HCT116 (cell line): ENCODE data around the gene KLF11. TPM values are rescaled to one million over a fixed set of nuclear protein-coding genes. Genes with fewer than 3 reads are reported as not detected.

ENCODE experiments used
- ATAC-seq: fragments of 200-7000 bp; cut with Tn5 transposase; 2 replicates; pipeline ENCODE4 v1.9.1; 2020; ENCODE audit warnings: mild to moderate bottlenecking, moderate library complexity
- BruUV-seq: library from RNA; stranded (reverse); fragments of 400-500 nt; replicated peaks from 2 replicates; lab custom pipeline; 2021; lab: Mats Ljungman, UMichigan
- CTCF ChIA-PET: fragments of 300-600 bp; sonication (Branson Sonifier 250); formaldehyde crosslinking; loops from one replicate; lab custom pipeline; 2021; ENCODE audit warnings: antibody characterized with exemption; lab: Charles Lee
- POLR2A ChIA-PET: fragments of 300-600, 350-600 bp; sonication (Branson Sonifier 250); formaldehyde crosslinking; loops from one replicate; lab custom pipeline; 2021; ENCODE audit warnings: antibody characterized with exemption; lab: Charles Lee
- RAD21 ChIA-PET, 2 experiments: fragments of 300-600 bp; sonication (Branson Sonifier 250); formaldehyde crosslinking; loops; one replicate each; lab custom pipeline; 2023; ENCODE audit warnings: low total read pairs in 2 of 2; ENCODE audit not compliant: uncharacterized antibody in 2 of 2, unreplicated experiment in 2 of 2, low non-redundant PET in 1 of 2; lab: Charles Lee
- DNase-seq: peaks from one replicate; pipeline ENCODE4 v3.0.0-alpha.2; 2010; ENCODE audit warnings: low read depth, low spot score
- H2AFZ ChIP-seq: fragments of 200-600 bp; shearing (Covaris generic), sonication (generic); 2 replicates; pipeline ENCODE4 v1.6.1; 2017; ENCODE audit warnings: low read depth, mixed run types, mixed read lengths, antibody characterized with exemption, low read length; ENCODE audit not compliant: poor library complexity, severe bottlenecking
- H3K27ac ChIP-seq: 2 replicates; pipeline ENCODE4 v1.5.1; 2012; ENCODE audit warnings: low read depth, low read length
- H3K27me3 ChIP-seq: fragments of 200-600 bp; sonication (generic); 2 replicates; pipeline ENCODE4 v1.6.1; 2016; ENCODE audit warnings: mixed run types, low read length, mixed read lengths; ENCODE audit not compliant: insufficient read depth
- H3K36me3 ChIP-seq, 2 experiments: fragments of 200-500 bp in 1 of 2; fragments of 200-600 bp in 1 of 2; sonication (Bioruptor generic) in 1 of 2; sonication (generic) in 1 of 2; 2 replicates each; pipeline versions ENCODE4 v1.5.1 to v1.6.1; 2014 to 2016; ENCODE audit warnings: low read length in 2 of 2, inconsistent platforms in 1 of 2, mixed read lengths in 1 of 2, mixed run types in 1 of 2; ENCODE audit not compliant: insufficient read depth in 2 of 2, control insufficient read depth in 1 of 2
- H3K4me1 ChIP-seq, 2 experiments: fragments of 200-600 bp in 1 of 2; sonication (generic) in 1 of 2; 2 replicates each; pipeline versions ENCODE4 v1.5.1 to v1.6.1; 2012 to 2017; ENCODE audit warnings: low read length in 2 of 2, inconsistent platforms in 1 of 2, mild to moderate bottlenecking in 1 of 2, mixed read lengths in 1 of 2, mixed run types in 1 of 2, moderate library complexity in 1 of 2; ENCODE audit not compliant: insufficient read depth in 2 of 2, control insufficient read depth in 1 of 2
- H3K4me2 ChIP-seq: fragments of 200-600 bp; sonication (generic); 2 replicates; pipeline ENCODE4 v1.6.1; 2017; ENCODE audit warnings: mixed run types, low read length, mixed read lengths
- H3K4me3 ChIP-seq, 2 experiments: fragments of 200-600 bp in 1 of 2; sonication (generic) in 1 of 2; replicated peaks in 1 of 2; 2 replicates each; pipeline ENCODE4 v1.5.1; 2011 to 2016; ENCODE audit warnings: low read length in 2 of 2, control low read depth in 1 of 2, low read depth in 1 of 2, mild to moderate bottlenecking in 1 of 2, mixed read lengths in 1 of 2, mixed run types in 1 of 2
- H3K79me2 ChIP-seq: fragments of 200-600 bp; sonication (generic); 2 replicates; pipeline ENCODE4 v1.6.1; 2017; ENCODE audit warnings: mild to moderate bottlenecking, mixed run types, low read length, moderate library complexity, mixed read lengths; ENCODE audit not compliant: insufficient read depth
- H3K9ac ChIP-seq: fragments of 200-600 bp; sonication (generic); 2 replicates; pipeline ENCODE4 v1.6.1; 2016; ENCODE audit warnings: low read length, mixed read lengths
- H3K9me2 ChIP-seq: fragments of 200-600 bp; sonication (generic), shearing (Covaris generic); 2 replicates; pipeline ENCODE4 v1.6.1; 2017; ENCODE audit warnings: mixed run types, mild to moderate bottlenecking, moderate library complexity; ENCODE audit not compliant: insufficient read depth
- H3K9me3 ChIP-seq, 2 experiments: fragments of 200-500 bp in 1 of 2; fragments of 200-600 bp in 1 of 2; sonication (Bioruptor generic) in 1 of 2; sonication (generic) in 1 of 2; 2 replicates each; pipeline ENCODE4 v1.6.1; 2014 to 2017; ENCODE audit warnings: low read length in 2 of 2, mixed read lengths in 2 of 2, inconsistent platforms in 1 of 2, low read depth in 1 of 2, mild to moderate bottlenecking in 1 of 2, mixed run types in 1 of 2, moderate library complexity in 1 of 2; ENCODE audit not compliant: control insufficient read depth in 1 of 2, insufficient read depth in 1 of 2
- H4K20me1 ChIP-seq: fragments of 200-600 bp; sonication (generic), shearing (Covaris generic); 2 replicates; pipeline ENCODE4 v1.6.1; 2017; ENCODE audit warnings: mixed run types, mild to moderate bottlenecking, moderate library complexity; ENCODE audit not compliant: insufficient read depth
- CBX3 ChIP-seq: IDR thresholded peaks from 2 replicates; pipeline ENCODE4 v1.6.1; 2012; ENCODE audit warnings: low read depth
- EGR1 ChIP-seq: IDR thresholded peaks from 2 replicates; pipeline ENCODE4 v1.6.1; 2012; ENCODE audit warnings: low read depth
- ELF1 ChIP-seq: IDR thresholded peaks from 2 replicates; pipeline ENCODE4 v1.6.1; 2012; ENCODE audit warnings: low read depth, borderline replicate concordance
- EZH2 ChIP-seq: fragments of 200-600 bp; sonication (generic); IDR thresholded peaks from 2 replicates; pipeline ENCODE4 v1.6.1; 2017; ENCODE audit warnings: antibody characterized with exemption, mixed run types
- FOSL1 ChIP-seq: IDR thresholded peaks from 2 replicates; pipeline ENCODE4 v1.6.1; 2012; ENCODE audit warnings: low read depth
- POLR2A ChIP-seq: IDR thresholded peaks from 2 replicates; pipeline ENCODE4 v1.7.0; 2011; ENCODE audit warnings: borderline replicate concordance; ENCODE audit not compliant: insufficient read depth, insufficient read length; ENCODE audit errors: extremely low read depth
- POLR2AphosphoS5 ChIP-seq: IDR thresholded peaks from 2 replicates; pipeline ENCODE4 v1.6.1; 2011; ENCODE audit warnings: mild to moderate bottlenecking, low read depth, low read length, moderate library complexity
- RAD21 ChIP-seq: IDR thresholded peaks from 2 replicates; pipeline ENCODE4 v1.6.1; 2012; ENCODE audit warnings: low read depth, mild to moderate bottlenecking
- SIN3A ChIP-seq: IDR thresholded peaks from 2 replicates; pipeline ENCODE4 v1.6.1; 2012; ENCODE audit warnings: low read depth
- SP1 ChIP-seq: IDR thresholded peaks from 2 replicates; pipeline ENCODE4 v1.6.1; 2012; ENCODE audit warnings: low read depth
- SRF ChIP-seq: IDR thresholded peaks from 2 replicates; pipeline ENCODE4 v1.6.1; 2012; ENCODE audit warnings: low read depth
- TCF7L2 ChIP-seq: IDR thresholded peaks from 2 replicates; pipeline ENCODE4 v1.7.0; 2011; ENCODE audit warnings: borderline replicate concordance, inconsistent platforms; ENCODE audit not compliant: insufficient read depth, insufficient read length; ENCODE audit errors: extremely low read depth
- YY1 ChIP-seq: IDR thresholded peaks from 2 replicates; pipeline ENCODE4 v1.6.1; 2011; ENCODE audit warnings: low read length, low read depth, moderate library complexity, mild to moderate bottlenecking; ENCODE audit not compliant: insufficient replicate concordance; ENCODE audit errors: extremely low read depth
- ZFX ChIP-seq: fragments of 450-650 bp; IDR thresholded peaks from 2 replicates; pipeline ENCODE4 v1.6.1; 2017
- ZNF274 ChIP-seq: fragments of 200-500 bp; sonication (Bioruptor generic); IDR thresholded peaks from 2 replicates; pipeline ENCODE4 v1.6.1; 2014; ENCODE audit warnings: mild to moderate bottlenecking, low read depth, low read length, inconsistent platforms
- intact Hi-C: fragments of 100-400 bp; cut with micrococcal nuclease; formaldehyde crosslinking; loops from 2 replicates; pipeline ENCODE4 v1.10.0; 2022
- total RNA-seq: library from RNA; stranded (reverse); gene quantifications from one replicate; pipeline ENCODE4 v1.2.1, GENCODE V29; 2021; ENCODE audit not compliant: unreplicated experiment
- TF ChIP-seq, protein P1 (sequence below), 3 experiments: fragments of 200-600 bp in 1 of 3; sonication (generic) in 1 of 3; IDR thresholded peaks in 2 of 3; conservative IDR thresholded peaks in 1 of 3; 2 replicates each; pipeline ENCODE4 v1.5.1; 2012 to 2017; ENCODE audit warnings: low read depth in 2 of 3, low read length in 2 of 3, antibody characterized with exemption in 1 of 3, borderline replicate concordance in 1 of 3, control low read depth in 1 of 3, mild to moderate bottlenecking in 1 of 3, mixed read lengths in 1 of 3, mixed run types in 1 of 3, moderate library complexity in 1 of 3; ENCODE audit not compliant: insufficient read depth in 1 of 3
- TF ChIP-seq, protein P2 (sequence below): IDR thresholded peaks from 2 replicates; pipeline ENCODE4 v1.6.1; 2012
- TF ChIP-seq, protein P3 (sequence below): IDR thresholded peaks from 2 replicates; pipeline ENCODE4 v1.6.1; 2011; ENCODE audit warnings: mild to moderate bottlenecking, low read length, moderate library complexity; ENCODE audit not compliant: insufficient replicate concordance; ENCODE audit errors: extremely low read depth
- TF ChIP-seq, protein P4 (sequence below): IDR thresholded peaks from 2 replicates; pipeline ENCODE4 v1.6.1; 2012

The KLF11 gene
- total RNA-seq, 1 experiment from 2014 or later: 9.0 TPM

DNA sequence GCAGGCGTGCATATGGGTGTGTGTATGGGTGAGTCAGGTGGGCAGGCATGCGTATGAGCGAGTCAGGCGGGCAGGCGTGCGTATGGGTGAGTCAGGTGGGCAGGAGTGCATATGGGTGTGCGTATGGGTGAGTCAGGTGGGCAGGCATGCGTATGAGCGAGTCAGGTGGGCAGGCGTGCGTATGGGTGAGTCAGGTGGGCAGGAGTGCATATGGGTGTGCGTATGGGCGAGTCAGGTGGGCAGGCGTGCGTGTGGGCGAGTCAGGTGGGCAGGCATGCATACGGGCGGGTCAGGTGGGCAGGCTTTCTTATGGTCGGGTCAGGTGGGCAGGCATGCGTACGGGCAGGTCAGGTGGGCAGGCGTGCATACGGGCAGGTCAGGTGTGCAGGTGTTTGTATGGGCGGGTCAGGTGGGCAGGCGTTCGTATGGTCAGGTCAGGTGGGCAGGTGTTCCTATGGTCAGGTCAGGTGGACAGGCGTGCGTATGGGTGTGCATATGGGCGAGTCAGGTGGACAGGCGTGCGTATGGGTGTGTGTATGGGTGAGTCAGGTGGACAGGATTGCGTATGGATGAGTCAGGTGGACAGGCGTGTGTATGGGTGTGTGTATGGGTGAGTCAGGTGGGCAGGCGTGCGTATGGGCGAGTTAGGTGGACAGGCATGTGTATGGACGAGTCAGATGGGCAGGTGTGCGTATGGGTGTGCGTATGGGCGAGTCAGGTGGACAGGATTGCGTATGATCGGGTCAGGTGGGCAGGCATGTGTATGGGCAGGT, 28.7 kb upstream of the KLF11 start:
- H3K36me3 ChIP-seq: no peaks in the 10 kb centered on the region
- BruUV-seq: no TSS peak
- H2AFZ ChIP-seq: no peak overlapping the region
- H3K27me3 ChIP-seq: no peaks in the 10 kb centered on the region
- peaks cover 7 to 29% of the 10 kb centered on the region in 2 experiments for H3K4me1 ChIP-seq
- H3K9me2 ChIP-seq: no peaks in the 10 kb centered on the region
- peaks cover 0 to 6% of the 10 kb centered on the region in 2 experiments; a peak in 1 of 4 replicates for H3K9me3 ChIP-seq
- intact Hi-C loops: no loop called here
- ChIA-PET POLR2A (no interaction called here), CTCF (no interaction called here), RAD21 (no interaction called here)
- no peaks in the 10 kb centered on the region for H4K20me1 ChIP-seq
- ATAC-seq (no peak), DNase-seq (no peak)
- no peak for TF ChIP-seq ZNF274
- TF ChIP-seq, protein P1, sequence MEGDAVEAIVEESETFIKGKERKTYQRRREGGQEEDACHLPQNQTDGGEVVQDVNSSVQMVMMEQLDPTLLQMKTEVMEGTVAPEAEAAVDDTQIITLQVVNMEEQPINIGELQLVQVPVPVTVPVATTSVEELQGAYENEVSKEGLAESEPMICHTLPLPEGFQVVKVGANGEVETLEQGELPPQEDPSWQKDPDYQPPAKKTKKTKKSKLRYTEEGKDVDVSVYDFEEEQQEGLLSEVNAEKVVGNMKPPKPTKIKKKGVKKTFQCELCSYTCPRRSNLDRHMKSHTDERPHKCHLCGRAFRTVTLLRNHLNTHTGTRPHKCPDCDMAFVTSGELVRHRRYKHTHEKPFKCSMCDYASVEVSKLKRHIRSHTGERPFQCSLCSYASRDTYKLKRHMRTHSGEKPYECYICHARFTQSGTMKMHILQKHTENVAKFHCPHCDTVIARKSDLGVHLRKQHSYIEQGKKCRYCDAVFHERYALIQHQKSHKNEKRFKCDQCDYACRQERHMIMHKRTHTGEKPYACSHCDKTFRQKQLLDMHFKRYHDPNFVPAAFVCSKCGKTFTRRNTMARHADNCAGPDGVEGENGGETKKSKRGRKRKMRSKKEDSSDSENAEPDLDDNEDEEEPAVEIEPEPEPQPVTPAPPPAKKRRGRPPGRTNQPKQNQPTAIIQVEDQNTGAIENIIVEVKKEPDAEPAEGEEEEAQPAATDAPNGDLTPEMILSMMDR (IDR thresholded peaks at IDR 0.05 in 2 of 3, conservative IDR thresholded peaks at IDR 0.05 in 1 of 3; ENCODE audit: borderline replicate concordance in 1 of 3, insufficient read depth in 1 of 3, low read depth in 2 of 3, low read length in 2 of 3): no peak
- no peak for TF ChIP-seq EZH2
- no peak for TF ChIP-seq EGR1
- TF ChIP-seq, protein P2, sequence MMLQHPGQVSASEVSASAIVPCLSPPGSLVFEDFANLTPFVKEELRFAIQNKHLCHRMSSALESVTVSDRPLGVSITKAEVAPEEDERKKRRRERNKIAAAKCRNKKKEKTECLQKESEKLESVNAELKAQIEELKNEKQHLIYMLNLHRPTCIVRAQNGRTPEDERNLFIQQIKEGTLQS: no peak
- TF ChIP-seq RAD21: no peak
- TF ChIP-seq, protein P3, sequence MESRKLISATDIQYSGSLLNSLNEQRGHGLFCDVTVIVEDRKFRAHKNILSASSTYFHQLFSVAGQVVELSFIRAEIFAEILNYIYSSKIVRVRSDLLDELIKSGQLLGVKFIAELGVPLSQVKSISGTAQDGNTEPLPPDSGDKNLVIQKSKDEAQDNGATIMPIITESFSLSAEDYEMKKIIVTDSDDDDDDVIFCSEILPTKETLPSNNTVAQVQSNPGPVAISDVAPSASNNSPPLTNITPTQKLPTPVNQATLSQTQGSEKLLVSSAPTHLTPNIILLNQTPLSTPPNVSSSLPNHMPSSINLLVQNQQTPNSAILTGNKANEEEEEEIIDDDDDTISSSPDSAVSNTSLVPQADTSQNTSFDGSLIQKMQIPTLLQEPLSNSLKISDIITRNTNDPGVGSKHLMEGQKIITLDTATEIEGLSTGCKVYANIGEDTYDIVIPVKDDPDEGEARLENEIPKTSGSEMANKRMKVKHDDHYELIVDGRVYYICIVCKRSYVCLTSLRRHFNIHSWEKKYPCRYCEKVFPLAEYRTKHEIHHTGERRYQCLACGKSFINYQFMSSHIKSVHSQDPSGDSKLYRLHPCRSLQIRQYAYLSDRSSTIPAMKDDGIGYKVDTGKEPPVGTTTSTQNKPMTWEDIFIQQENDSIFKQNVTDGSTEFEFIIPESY: no peak
- TF ChIP-seq SP1: no peak
- TF ChIP-seq FOSL1: no peak
- TF ChIP-seq ELF1: no peak
- TF ChIP-seq, protein P4, sequence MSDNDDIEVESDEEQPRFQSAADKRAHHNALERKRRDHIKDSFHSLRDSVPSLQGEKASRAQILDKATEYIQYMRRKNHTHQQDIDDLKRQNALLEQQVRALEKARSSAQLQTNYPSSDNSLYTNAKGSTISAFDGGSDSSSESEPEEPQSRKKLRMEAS: no peak
- TF ChIP-seq TCF7L2: no peak
- no peak for TF ChIP-seq SRF
- TF ChIP-seq SIN3A: no peak
- no peak for TF ChIP-seq POLR2AphosphoS5
- no peak for TF ChIP-seq CBX3
- TF ChIP-seq YY1: no peak
- TF ChIP-seq ZFX: no peak
- no peak for TF ChIP-seq POLR2A
- H3K9ac ChIP-seq: peak overlapping the region; percentile 32; the same call in 1 of the 2 replicates
- peak overlapping the region in 1 of 2 experiments; percentile 25; a peak in 1 of 4 replicates for H3K4me3 ChIP-seq
- H3K27ac ChIP-seq: peak overlapping the region; percentile 78
- H3K79me2 ChIP-seq: no peaks in the 10 kb centered on the region
- peak overlapping the region; percentile 63; the same call in 1 of the 2 replicates for H3K4me2 ChIP-seq
